ENCODE data around the gene DNAJC18.
"Not testable (repeated sequence)": the region's sequence is repeated elsewhere in the genome, so short reads cannot be mapped to it uniquely, and the experiment has no call there.

The DNAJC18 gene

GRCh38 chr5:139439013-139439903 is at the start of gene DNAJC18:
TSS of gene DNAJC18 (minus strand) at chr5:139439525. CDS start at chr5:139439445, 80 bp downstream.
- no peaks in the 10 kb centered on the region for H3K27me3 ChIP-seq (replicated peaks; ENCODE audit: control insufficient read depth, insufficient read depth, low read length)
- H3K4me3 ChIP-seq (ENCODE audit: low read length) = peak within 1 kb of the TSS; percentile 97
- peaks cover 6% of the 10 kb centered on the region for H3K4me1 ChIP-seq (ENCODE audit: control insufficient read depth, insufficient read depth, low read length)
- H3K9ac ChIP-seq (ENCODE audit: low read length) = peak within 1 kb of the TSS; percentile 94
- no peaks in the 10 kb centered on the region for H3K36me3 ChIP-seq (ENCODE audit: control insufficient read depth, insufficient read depth, low read length, severe bottlenecking)
- peak; percentile 97 for DNase-seq (ENCODE audit: low read depth)
- H3K9me3 ChIP-seq (ENCODE audit: control insufficient read depth, low read length) = no peaks in the 10 kb centered on the region

DNA sequence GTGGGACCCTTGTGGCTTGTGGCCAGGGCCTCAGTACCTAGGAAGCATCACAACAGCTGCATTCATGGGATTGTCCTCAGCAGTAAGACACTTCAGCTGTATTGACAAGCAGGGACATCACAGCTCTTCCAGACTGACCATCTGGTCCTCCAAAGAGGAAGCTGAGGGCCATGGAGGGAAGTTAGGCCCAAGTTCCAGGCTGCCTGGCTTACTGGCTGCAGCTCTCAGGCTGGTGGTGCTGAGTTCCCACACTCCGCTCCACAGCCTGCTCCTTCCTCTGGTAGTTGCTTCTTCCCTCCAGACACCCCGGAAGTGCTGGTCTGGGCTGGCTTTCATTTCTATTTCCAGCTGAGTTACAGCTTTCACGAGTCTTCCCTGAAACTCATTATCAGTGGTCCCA is 48.9 kb upstream of the DNAJC18 start:
- no peaks in the 10 kb centered on the region for H3K27me3 ChIP-seq (replicated peaks; ENCODE audit: control insufficient read depth, insufficient read depth, low read length)
- H3K9ac ChIP-seq (ENCODE audit: low read length) = no peak overlapping the region
- H3K4me3 ChIP-seq (ENCODE audit: low read length) = no peak overlapping the region
- peaks cover 19% of the 10 kb centered on the region for H3K4me1 ChIP-seq (ENCODE audit: control insufficient read depth, insufficient read depth, low read length)
- H3K9me3 ChIP-seq (ENCODE audit: control insufficient read depth, low read length) = no peaks in the 10 kb centered on the region
- DNase-seq (ENCODE audit: low read depth) = no peak
- H3K36me3 ChIP-seq (ENCODE audit: control insufficient read depth, insufficient read depth, low read length, severe bottlenecking) = no peaks in the 10 kb centered on the region

DNA sequence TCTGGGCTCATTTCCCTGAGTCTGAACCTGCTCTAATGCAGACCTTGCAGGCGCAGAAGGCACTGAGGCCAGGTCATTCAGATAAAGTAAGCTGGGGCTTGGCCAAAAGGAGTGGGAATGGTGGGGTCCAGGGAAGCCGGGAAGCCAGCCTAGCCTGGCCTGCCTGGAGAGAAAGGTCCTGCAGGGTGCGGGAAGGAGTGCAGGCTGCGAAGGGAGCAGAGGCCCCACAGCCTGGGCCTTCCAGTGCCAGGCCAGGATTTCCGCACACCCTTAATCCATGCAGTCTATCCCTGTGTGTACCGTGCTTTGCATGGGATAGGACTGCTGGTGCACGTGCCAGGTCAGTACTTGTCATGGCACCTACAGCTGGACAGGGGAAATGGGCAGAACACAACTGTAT is 46.9 kb upstream of the DNAJC18 start:
- Histone ChIP-seq H3K9ac (ENCODE audit: low read length) (no peak overlapping the region), H3K36me3 (ENCODE audit: control insufficient read depth, insufficient read depth, low read length, severe bottlenecking) (no peaks in the 10 kb centered on the region), H3K27me3 (replicated peaks; ENCODE audit: control insufficient read depth, insufficient read depth, low read length) (no peaks in the 10 kb centered on the region), H3K9me3 (ENCODE audit: control insufficient read depth, low read length) (no peaks in the 10 kb centered on the region), H3K4me1 (ENCODE audit: control insufficient read depth, insufficient read depth, low read length) (peaks cover 26% of the 10 kb centered on the region), H3K4me3 (ENCODE audit: low read length) (no peak overlapping the region)
- DNase-seq (ENCODE audit: low read depth) = no peak

- Histone ChIP-seq H3K4me1 (ENCODE audit: control insufficient read depth, insufficient read depth, low read length) (peaks cover 30% of the 10 kb centered on the region), H3K4me3 (ENCODE audit: low read length) (peak overlapping the region; percentile 82), H3K9ac (ENCODE audit: low read length) (peak overlapping the region; percentile 86)
- H3K36me3 ChIP-seq (ENCODE audit: control insufficient read depth, insufficient read depth, low read length, severe bottlenecking); H3K27me3 ChIP-seq (replicated peaks; ENCODE audit: control insufficient read depth, insufficient read depth, low read length); DNase-seq (ENCODE audit: low read depth); H3K9me3 ChIP-seq (ENCODE audit: control insufficient read depth, low read length): not testable (repeated sequence)
Observed at GRCh38 chr5:139482890-139483208, 43.5 kb upstream of the DNAJC18 start.

DNA sequence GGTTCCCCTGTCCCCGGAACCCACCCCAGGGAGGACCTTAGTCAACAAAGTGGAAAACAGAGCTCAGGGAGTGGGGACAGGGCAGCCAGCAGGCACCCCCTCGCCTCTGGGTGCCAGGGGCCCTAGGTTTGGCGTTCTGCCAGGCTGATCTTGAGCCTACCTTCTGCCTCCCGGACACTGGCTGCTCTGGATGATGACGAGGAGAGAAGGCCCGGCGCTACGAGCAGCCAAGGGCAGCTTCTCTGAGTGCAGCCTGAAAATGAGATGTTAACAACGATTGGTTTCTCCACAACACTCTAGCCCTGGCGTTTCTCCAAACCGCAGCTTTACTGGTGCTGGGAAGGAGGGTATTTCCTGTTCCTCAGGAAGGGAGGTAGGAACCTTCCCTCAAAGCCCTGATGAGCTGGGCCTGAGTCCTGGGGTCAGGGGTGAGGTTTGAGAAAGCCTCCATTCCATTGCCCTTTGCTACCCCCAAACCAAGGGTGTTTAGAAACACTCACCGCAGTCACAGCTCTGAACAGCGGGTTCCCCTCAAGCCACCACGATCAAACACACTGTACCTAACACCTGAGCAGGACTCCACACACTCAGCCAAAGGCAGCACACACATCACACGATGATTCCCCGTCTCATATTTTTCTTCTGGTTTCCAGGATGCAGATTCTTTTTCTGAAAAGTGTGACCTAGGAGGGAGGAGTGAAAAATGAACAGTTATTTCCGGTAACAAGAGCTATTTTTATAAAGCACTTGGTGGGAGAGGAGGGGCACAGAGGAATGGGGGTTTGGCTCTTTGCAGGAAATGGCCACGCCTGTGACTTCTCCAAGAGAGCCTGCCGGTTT is 42.9 kb upstream of the DNAJC18 start, which contains the start of gene STING1:
Gene STING1, minus strand, starts transcription at position 709 of the 840 bp plus-strand sequence. CDS start 1,054 bp downstream, outside the sequence.
- Histone ChIP-seq H3K9ac (ENCODE audit: low read length) (peak within 1 kb of the TSS; percentile 86), H3K27me3 (replicated peaks; ENCODE audit: control insufficient read depth, insufficient read depth, low read length) (no peaks in the 10 kb centered on the region), H3K4me3 (ENCODE audit: low read length) (peak within 1 kb of the TSS; percentile 82), H3K4me1 (ENCODE audit: control insufficient read depth, insufficient read depth, low read length) (peaks cover 30% of the 10 kb centered on the region), H3K36me3 (ENCODE audit: control insufficient read depth, insufficient read depth, low read length, severe bottlenecking) (peaks cover 12% of the 10 kb centered on the region), H3K9me3 (ENCODE audit: control insufficient read depth, low read length) (no peaks in the 10 kb centered on the region)
- peak; percentile 94 for DNase-seq (ENCODE audit: low read depth)

DNA sequence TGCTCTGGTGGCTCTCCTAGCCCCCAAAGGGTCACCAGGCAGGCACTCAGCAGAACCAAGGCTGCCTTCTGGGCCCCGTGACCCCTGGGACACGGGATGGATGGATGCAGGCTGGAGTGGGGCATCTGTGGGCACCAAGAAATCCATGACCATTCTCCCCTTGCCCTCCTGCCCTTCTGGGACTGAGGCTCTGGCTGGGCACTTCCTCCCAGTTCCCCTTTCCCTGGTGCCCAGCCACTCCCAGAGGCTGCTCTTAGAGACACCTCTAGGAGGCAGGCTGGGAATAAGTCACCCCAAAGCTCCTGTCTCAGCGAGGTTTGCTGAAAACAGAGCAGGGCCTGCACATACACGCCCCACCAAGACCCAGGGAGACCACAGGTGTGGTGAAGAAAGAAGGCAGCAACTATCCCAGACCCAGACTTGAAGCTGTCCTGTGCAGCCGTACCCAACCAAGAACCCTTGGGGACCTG is 42.3 kb upstream of the DNAJC18 start:
- Histone ChIP-seq H3K9ac (ENCODE audit: low read length) (peak overlapping the region; percentile 86), H3K36me3 (ENCODE audit: control insufficient read depth, insufficient read depth, low read length, severe bottlenecking) (peaks cover 16% of the 10 kb centered on the region), H3K4me3 (ENCODE audit: low read length) (peak overlapping the region; percentile 82), H3K4me1 (ENCODE audit: control insufficient read depth, insufficient read depth, low read length) (peaks cover 30% of the 10 kb centered on the region), H3K9me3 (ENCODE audit: control insufficient read depth, low read length) (no peaks in the 10 kb centered on the region), H3K27me3 (replicated peaks; ENCODE audit: control insufficient read depth, insufficient read depth, low read length) (no peaks in the 10 kb centered on the region)
- peak; percentile 42 for DNase-seq (ENCODE audit: low read depth)

DNA sequence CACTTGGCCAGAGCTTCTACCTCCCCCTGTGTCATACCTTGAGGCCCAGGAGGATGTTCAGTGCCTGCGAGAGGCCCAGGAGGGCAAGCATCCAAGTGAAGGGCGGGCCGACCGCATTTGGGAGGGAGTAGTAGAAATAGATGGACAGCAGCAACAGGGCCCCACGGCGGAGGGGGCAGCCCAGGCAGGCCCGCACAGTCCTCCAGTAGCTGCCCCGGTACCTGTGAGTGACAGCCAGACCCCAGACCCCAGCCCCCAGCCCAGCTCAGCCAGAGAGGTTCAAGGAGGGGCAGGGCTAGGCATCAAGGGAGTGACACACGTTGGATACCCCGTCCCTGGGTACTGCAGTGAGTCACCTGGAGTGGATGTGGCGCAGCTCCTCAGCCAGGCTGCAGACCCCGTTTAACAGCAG is 41.8 kb upstream of the DNAJC18 start:
- Histone ChIP-seq H3K9me3 (ENCODE audit: control insufficient read depth, low read length) (no peaks in the 10 kb centered on the region), H3K9ac (ENCODE audit: low read length) (peak overlapping the region; percentile 86), H3K4me1 (ENCODE audit: control insufficient read depth, insufficient read depth, low read length) (peaks cover 30% of the 10 kb centered on the region), H3K36me3 (ENCODE audit: control insufficient read depth, insufficient read depth, low read length, severe bottlenecking) (peaks cover 17% of the 10 kb centered on the region), H3K27me3 (replicated peaks; ENCODE audit: control insufficient read depth, insufficient read depth, low read length) (no peaks in the 10 kb centered on the region), H3K4me3 (ENCODE audit: low read length) (peak overlapping the region; percentile 82)
- DNase-seq (ENCODE audit: low read depth) = no peak

GRCh38 chr5:139479729-139480128 is 40.4 kb upstream of the DNAJC18 start:
- peaks cover 23% of the 10 kb centered on the region for H3K36me3 ChIP-seq (ENCODE audit: control insufficient read depth, insufficient read depth, low read length, severe bottlenecking)
- DNase-seq (ENCODE audit: low read depth) = not testable (repeated sequence)

DNA sequence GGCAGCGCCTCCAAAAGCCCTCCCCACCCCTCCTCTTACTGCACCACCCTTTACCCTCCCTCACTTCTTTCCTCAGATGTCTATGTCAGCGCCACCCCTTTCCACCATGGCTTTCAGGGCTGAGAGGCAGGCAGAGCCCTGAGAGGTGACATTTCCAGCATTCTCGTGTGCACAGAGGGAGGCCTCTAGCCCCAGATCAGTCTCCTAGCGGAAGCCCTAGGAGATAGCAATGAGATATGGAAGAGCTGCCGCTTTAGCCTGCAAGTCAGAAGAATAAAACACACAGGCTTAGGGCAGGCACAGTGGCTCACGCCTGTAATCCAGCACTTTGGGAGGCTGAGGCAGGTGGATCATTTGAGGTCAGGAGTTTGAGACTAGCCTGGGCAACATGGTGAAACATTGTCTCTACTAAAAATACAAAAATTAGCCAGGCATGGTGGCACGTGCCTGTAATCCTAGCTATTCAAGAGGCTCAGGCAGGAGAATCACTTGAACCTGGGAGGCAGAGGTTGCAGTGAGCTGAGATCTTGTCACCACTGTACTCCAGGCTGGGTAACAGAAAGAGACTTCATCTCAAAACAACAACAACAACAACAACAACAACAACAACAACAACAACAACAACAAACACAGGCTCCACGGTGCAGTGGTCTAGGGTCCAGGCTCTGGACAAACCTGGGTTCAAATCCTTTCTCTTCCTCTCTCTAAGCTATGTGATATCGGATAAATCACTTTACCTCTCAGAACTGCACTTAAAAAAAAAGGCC is 39.5 kb upstream of the DNAJC18 start:
- DNase-seq (ENCODE audit: low read depth); H3K4me3 ChIP-seq (ENCODE audit: low read length); H3K27me3 ChIP-seq (replicated peaks; ENCODE audit: control insufficient read depth, insufficient read depth, low read length); H3K9ac ChIP-seq (ENCODE audit: low read length); H3K9me3 ChIP-seq (ENCODE audit: control insufficient read depth, low read length): not testable (repeated sequence)
- Histone ChIP-seq H3K4me1 (ENCODE audit: control insufficient read depth, insufficient read depth, low read length) (peaks cover 39% of the 10 kb centered on the region), H3K36me3 (ENCODE audit: control insufficient read depth, insufficient read depth, low read length, severe bottlenecking) (peaks cover 23% of the 10 kb centered on the region)

More at GRCh38 chr5:139479729-139480128, 40.4 kb upstream of the DNAJC18 start:
- not testable (repeated sequence) for H3K9ac ChIP-seq (ENCODE audit: low read length); H3K9me3 ChIP-seq (ENCODE audit: control insufficient read depth, low read length); H3K27me3 ChIP-seq (replicated peaks; ENCODE audit: control insufficient read depth, insufficient read depth, low read length); H3K4me3 ChIP-seq (ENCODE audit: low read length)
- H3K4me1 ChIP-seq (ENCODE audit: control insufficient read depth, insufficient read depth, low read length) = peaks cover 36% of the 10 kb centered on the region

- H3K36me3 ChIP-seq (ENCODE audit: control insufficient read depth, insufficient read depth, low read length, severe bottlenecking) = peaks cover 23% of the 10 kb centered on the region
- H3K4me3 ChIP-seq (ENCODE audit: low read length) = no peak overlapping the region
- H3K9me3 ChIP-seq (ENCODE audit: control insufficient read depth, low read length) = no peaks in the 10 kb centered on the region
- H3K9ac ChIP-seq (ENCODE audit: low read length) = no peak overlapping the region
- no peaks in the 10 kb centered on the region for H3K27me3 ChIP-seq (replicated peaks; ENCODE audit: control insufficient read depth, insufficient read depth, low read length)
- no peak for DNase-seq (ENCODE audit: low read depth)
- peaks cover 37% of the 10 kb centered on the region for H3K4me1 ChIP-seq (ENCODE audit: control insufficient read depth, insufficient read depth, low read length)
Observed at GRCh38 chr5:139475865-139476617, 36.7 kb upstream of the DNAJC18 start.
